A549 (cell line): Measurements from ENCODE around the gene TINAG.

Experiments used
- CTCF ChIP-seq: fragments of >200 bp; sonication (Bioruptor Twin); formaldehyde crosslinking; IDR thresholded peaks from 3 replicates; pipeline ENCODE4 v1.5.1; 2016
- EHMT2 ChIP-seq: fragments of 200-600 bp; sonication (generic); IDR thresholded peaks from 2 replicates; pipeline ENCODE4 v1.6.1; 2016; ENCODE audit warnings: antibody characterized with exemption, low read depth, mild to moderate bottlenecking, moderate library complexity
- EP300 ChIP-seq, 2 experiments: fragments of >200 bp; sonication (Bioruptor Twin); formaldehyde crosslinking; IDR thresholded peaks; 2 replicates in 1 of 2; 3 replicates in 1 of 2; pipeline ENCODE4 v1.6.1; 2016 to 2017
- JUNB ChIP-seq: fragments of >200 bp; sonication (Bioruptor Twin); formaldehyde crosslinking; IDR thresholded peaks from 2 replicates; pipeline ENCODE4 v1.6.1; 2016
- RCOR1 ChIP-seq: fragments of 150-350 bp; IDR thresholded peaks from 2 replicates; pipeline ENCODE4 v1.6.1; 2014; ENCODE audit warnings: antibody characterized with exemption, low read length, low read depth
- ZNF302 ChIP-seq: fragments of 250-450 bp; sonication (Bioruptor Pico); IDR thresholded peaks from 2 replicates; pipeline ENCODE4 v1.9.0; 2021; ENCODE audit warnings: inconsistent platforms, mild to moderate bottlenecking, moderate library complexity
- TF ChIP-seq, protein P1 (sequence below): IDR thresholded peaks from 2 replicates; pipeline ENCODE4 v1.6.1; 2012

DNA sequence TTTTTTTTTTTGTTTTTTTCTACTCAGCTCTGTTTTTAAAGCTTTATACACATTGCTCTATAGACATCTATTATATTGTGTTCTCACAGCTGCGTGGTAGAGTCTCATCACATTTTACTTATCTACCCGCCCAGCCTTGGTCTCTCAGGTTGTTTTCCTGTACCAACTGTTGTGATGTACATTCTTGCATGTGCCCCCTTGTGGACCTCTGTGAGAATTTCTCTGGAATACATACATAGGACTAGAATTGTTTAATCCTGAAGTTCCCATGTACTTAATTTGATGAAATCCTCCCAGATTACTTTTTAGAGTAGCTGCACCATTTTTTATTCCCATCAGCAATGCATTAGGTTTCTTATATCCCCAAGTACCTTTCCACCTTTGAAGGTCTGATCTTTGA, 40.4 kb upstream of the TINAG start:
- TF ChIP-seq, protein P1, sequence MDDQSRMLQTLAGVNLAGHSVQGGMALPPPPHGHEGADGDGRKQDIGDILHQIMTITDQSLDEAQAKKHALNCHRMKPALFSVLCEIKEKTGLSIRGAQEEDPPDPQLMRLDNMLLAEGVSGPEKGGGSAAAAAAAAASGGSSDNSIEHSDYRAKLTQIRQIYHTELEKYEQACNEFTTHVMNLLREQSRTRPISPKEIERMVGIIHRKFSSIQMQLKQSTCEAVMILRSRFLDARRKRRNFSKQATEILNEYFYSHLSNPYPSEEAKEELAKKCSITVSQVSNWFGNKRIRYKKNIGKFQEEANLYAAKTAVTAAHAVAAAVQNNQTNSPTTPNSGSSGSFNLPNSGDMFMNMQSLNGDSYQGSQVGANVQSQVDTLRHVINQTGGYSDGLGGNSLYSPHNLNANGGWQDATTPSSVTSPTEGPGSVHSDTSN: no peak
- TF ChIP-seq EHMT2: no peak
- TF ChIP-seq EP300 (IDR thresholded peaks at IDR 0.05): no peak
- TF ChIP-seq ZNF302 (CRISPR knock-in tag): no peak
- no peak for TF ChIP-seq RCOR1
- TF ChIP-seq CTCF: peak; percentile 28; the same call in 1 of the 3 replicates
- no peak for TF ChIP-seq JUNB
